ENCODE measurements around the gene ATG7.

GRCh38 chr3:11583638-11584046, 311.4 kb downstream of the ATG7 start:
- TF ChIP-seq CTCF (IDR thresholded peaks at IDR 0.05): no peak
- no peak for TF ChIP-seq EZH2 (IDR thresholded peaks at IDR 0.05)
- TF ChIP-seq EZH2phosphoT487 (IDR thresholded peaks at IDR 0.05): no peak

Data from neural progenitor cell (in vitro differentiated cells).